H1 (cell line): ENCODE results near the gene SLC13A4. TPM values are rescaled to one million over a fixed set of nuclear protein-coding genes. Genes with fewer than 3 reads are reported as not detected.

Source experiments
- EP300 ChIP-seq, 2 experiments: IDR thresholded peaks; 1 replicate in 1 of 2; 2 replicates in 1 of 2; pipeline ENCODE4 v1.6.1; 2011 to 2012; ENCODE audit warnings: low read depth in 2 of 2, low read length in 2 of 2, mild to moderate bottlenecking in 2 of 2, borderline replicate concordance in 1 of 2, inconsistent platforms in 1 of 2, moderate library complexity in 1 of 2
- JUN ChIP-seq: IDR thresholded peaks from 2 replicates; pipeline ENCODE4 v1.6.1; 2011; ENCODE audit warnings: low read depth, mild to moderate bottlenecking, improper control_type of control experiment, low read length
- RBBP5 ChIP-seq: IDR thresholded peaks from 2 replicates; pipeline ENCODE4 v1.7.1; 2012; ENCODE audit warnings: low read depth, mild to moderate bottlenecking, inconsistent platforms, low read length, moderate library complexity, borderline replicate concordance
- RFX5 ChIP-seq: IDR thresholded peaks from 2 replicates; pipeline ENCODE4 v1.6.1; 2011; ENCODE audit warnings: low read depth, low read length, improper control_type of control experiment, borderline replicate concordance
- polyA plus RNA-seq, 7 experiments: library from polyadenylated mRNA; depleted of rRNA in 3 of 7; stranded (reverse) in 5 of 7; unstranded in 2 of 7; fragments of >200 nt in 5 of 7; fragments of 200-250 nt in 2 of 7; gene quantifications; 1 replicate in 5 of 7; 2 replicates in 1 of 7; 4 replicates in 1 of 7; pipeline versions ENCODE4 v1.2.1 to v1.2.3, GENCODE V29; 2011 to 2013; ENCODE audit warnings: missing spikeins in 2 of 7, mixed read lengths in 2 of 7
- total RNA-seq: library from RNA; stranded (reverse); fragmentation: NEBNext Ultra II Directional; extraction: Animal tissue kit (Norgen Biotek cat#: 25700); gene quantifications from 2 replicates; pipeline ENCODE4 v1.2.1, GENCODE V29; 2021

Gene SLC13A4
- total and polyA plus RNA-seq, 2 of the 8 experiments (the other 6 are each of a cell fraction or from before 2014, with no cell fraction given) = 3.9 to 7.5 TPM

GRCh38 chr7:135733603-135734342 is 5.8 kb upstream of the SLC13A4 start (continued):
- TF ChIP-seq RFX5 (no peak), JUN (no peak), EP300 (IDR thresholded peaks at IDR 0.05; ENCODE audit: borderline replicate concordance in 1 of 2, low read depth in 2 of 2, low read length in 2 of 2) (no peak), RBBP5 (no peak)
- TF ChIP-seq, all 59 proteins: peak for 0
